GM23248 (cell line): ENCODE results near the gene ACVRL1. TPM values are rescaled to one million over a fixed set of nuclear protein-coding genes. Genes with fewer than 3 reads are reported as not detected.

Source experiments
- DNase-seq: peaks from one replicate; pipeline ENCODE4 v3.0.0-alpha.2; 2015
- H2AFZ ChIP-seq: fragments of 200-600 bp; sonication (generic); 2 replicates; pipeline ENCODE4 v1.6.1; 2016; ENCODE audit warnings: antibody characterized with exemption
- H3F3A ChIP-seq: fragments of 200-600 bp; sonication (generic); 2 replicates; pipeline ENCODE4 v1.6.1; 2016; ENCODE audit warnings: mild to moderate bottlenecking, antibody characterized with exemption, mixed run types; ENCODE audit not compliant: insufficient read depth
- H3K27ac ChIP-seq: fragments of 200-600 bp; sonication (generic); 2 replicates; pipeline ENCODE4 v1.5.1; 2016; ENCODE audit warnings: mild to moderate bottlenecking
- H3K27me3 ChIP-seq: fragments of 200-600 bp; sonication (generic); replicated peaks from 2 replicates; pipeline ENCODE4 v1.6.1; 2016; ENCODE audit warnings: mild to moderate bottlenecking; ENCODE audit not compliant: insufficient read depth
- H3K36me3 ChIP-seq: fragments of 200-600 bp; sonication (generic); 2 replicates; pipeline ENCODE4 v1.6.1; 2016; ENCODE audit warnings: low read depth, mild to moderate bottlenecking
- H3K4me1 ChIP-seq: fragments of 200-600 bp; sonication (generic); 2 replicates; pipeline ENCODE4 v1.6.1; 2016; ENCODE audit warnings: mild to moderate bottlenecking; ENCODE audit not compliant: insufficient read depth
- H3K4me2 ChIP-seq: fragments of 200-600 bp; sonication (generic); one replicate; pipeline ENCODE4 v1.6.1; 2016; ENCODE audit warnings: mild to moderate bottlenecking; ENCODE audit not compliant: unreplicated experiment
- H3K4me3 ChIP-seq: fragments of 200-600 bp; sonication (generic); 2 replicates; pipeline ENCODE4 v1.5.1; 2016; ENCODE audit warnings: mild to moderate bottlenecking
- H3K79me2 ChIP-seq: fragments of 200-600 bp; sonication (generic); 2 replicates; pipeline ENCODE4 v1.6.1; 2016; ENCODE audit warnings: mild to moderate bottlenecking; ENCODE audit not compliant: insufficient read depth
- H3K9ac ChIP-seq: fragments of 200-600 bp; sonication (generic); 2 replicates; pipeline ENCODE4 v1.6.1; 2016; ENCODE audit warnings: mild to moderate bottlenecking
- H3K9me2 ChIP-seq: fragments of 200-600 bp; sonication (generic); 2 replicates; pipeline ENCODE4 v1.6.1; 2016; ENCODE audit warnings: mixed run types, mild to moderate bottlenecking, moderate library complexity; ENCODE audit not compliant: insufficient read depth
- H3K9me3 ChIP-seq: fragments of 200-600 bp; sonication (generic); one replicate; pipeline ENCODE4 v1.6.1; 2017; ENCODE audit warnings: low read depth
- H4K20me1 ChIP-seq: fragments of 200-600 bp; sonication (generic); 2 replicates; pipeline ENCODE4 v1.6.0; 2016; ENCODE audit not compliant: insufficient read depth
- EZH2 ChIP-seq: fragments of 200-600 bp; sonication (generic); IDR thresholded peaks from 2 replicates; pipeline ENCODE4 v1.6.1; 2018; ENCODE audit warnings: antibody characterized with exemption, mild to moderate bottlenecking; ENCODE audit not compliant: insufficient read depth, poor library complexity, severe bottlenecking
- EZH2phosphoT487 ChIP-seq: fragments of 200-600 bp; sonication (generic); IDR thresholded peaks from 2 replicates; pipeline ENCODE4 v1.6.1; 2018; ENCODE audit warnings: antibody characterized with exemption, moderate library complexity, mild to moderate bottlenecking, low read depth; ENCODE audit not compliant: insufficient read depth
- WGBS, 2 experiments: methylation state at CpG; one replicate each; pipeline ENCODE4 v1.1.6; 2015 to 2017; ENCODE audit warnings: low lambda C conversion rate in 2 of 2, low coverage in 1 of 2; ENCODE audit errors: missing lambda C conversion rate in 2 of 2; 5-methylcytosine and 5-hydroxymethylcytosine counted together
- in situ Hi-C: fragments of 300-500 bp; cut with MboI; formaldehyde crosslinking; loops from 2 replicates; pipeline ENCODE4 v1.15.0; 2020
- polyA plus RNA-seq: library from polyadenylated mRNA; unstranded; fragments of >200 nt; fragmentation: Nextera tagmentation; extraction: Ambion mirVana; gene quantifications from 2 replicates; pipeline ENCODE4 v1.2.1, GENCODE V29; 2016
- total RNA-seq: library from RNA; depleted of rRNA; stranded (reverse); fragments of >200 nt; shearing (Covaris generic); gene quantifications from 2 replicates; pipeline ENCODE4 v1.2.3, GENCODE V29; 2014

ACVRL1 gene
- total and polyA plus RNA-seq, 2 experiments from 2014 or later: 19.1 to 114 TPM

DNA sequence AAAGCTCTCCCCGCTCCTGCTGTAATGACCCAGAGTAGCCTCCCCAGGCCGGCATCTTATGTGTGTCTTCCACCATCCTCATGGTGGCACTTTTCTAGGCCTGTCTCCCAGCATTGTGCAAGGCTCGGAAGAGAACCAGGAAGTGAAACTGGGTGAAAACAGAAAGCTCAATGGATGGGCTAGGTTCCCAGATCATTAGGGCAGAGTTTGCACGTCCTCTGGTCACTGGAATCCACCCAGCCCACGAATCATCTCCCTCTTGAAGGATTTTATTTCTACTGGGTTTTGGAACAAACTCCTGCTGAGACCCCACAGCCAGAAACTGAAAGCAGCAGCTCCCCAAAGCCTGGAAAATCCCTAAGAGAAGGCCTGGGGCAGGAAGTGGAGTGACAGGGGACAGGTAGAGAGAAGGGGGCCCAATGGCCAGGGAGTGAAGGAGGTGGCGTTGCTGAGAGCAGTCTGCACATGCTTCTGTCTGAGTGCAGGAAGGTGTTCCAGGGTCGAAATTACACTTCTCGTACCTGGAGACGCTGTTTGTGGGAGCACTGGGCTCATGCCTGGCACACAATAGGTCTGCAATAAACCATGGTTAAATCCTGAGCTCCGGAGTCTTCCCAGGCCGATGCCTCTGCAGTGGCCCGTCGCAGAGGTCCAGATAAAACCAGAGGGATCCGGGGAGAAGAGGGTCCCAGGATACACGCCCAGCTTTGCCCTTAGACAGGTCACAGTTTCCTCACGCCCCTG lies 15.6 kb downstream of the ACVRL1 start:
- DNase-seq: peak; percentile 80
- H3F3A ChIP-seq: peaks cover 6% of the 10 kb centered on the region; the same call in 1 of the 2 replicates
- H3K4me3 ChIP-seq: peak overlapping the region; percentile 52
- H3K9me2 ChIP-seq: no peaks in the 10 kb centered on the region
- peak overlapping the region; percentile 46 for H3K9ac ChIP-seq
- H3K9me3 ChIP-seq: no peaks in the 10 kb centered on the region
- peak overlapping the region; percentile 19 for H3K27ac ChIP-seq
- WGBS, 2 experiments: 18 to 23% methylated on average over 16 of the region's 16 CpGs
- H3K36me3 ChIP-seq: no peaks in the 10 kb centered on the region
- H4K20me1 ChIP-seq: no peaks in the 10 kb centered on the region
- no peaks in the 10 kb centered on the region for H3K27me3 ChIP-seq
- peak overlapping the region; percentile 72 for H2AFZ ChIP-seq
- no peaks in the 10 kb centered on the region for H3K79me2 ChIP-seq
- in situ Hi-C loops: no loop called here
- H3K4me2 ChIP-seq: peak overlapping the region; percentile 71
- H3K4me1 ChIP-seq: peaks cover 16% of the 10 kb centered on the region
- TF ChIP-seq EZH2phosphoT487: no peak
- no peak for TF ChIP-seq EZH2

DNA sequence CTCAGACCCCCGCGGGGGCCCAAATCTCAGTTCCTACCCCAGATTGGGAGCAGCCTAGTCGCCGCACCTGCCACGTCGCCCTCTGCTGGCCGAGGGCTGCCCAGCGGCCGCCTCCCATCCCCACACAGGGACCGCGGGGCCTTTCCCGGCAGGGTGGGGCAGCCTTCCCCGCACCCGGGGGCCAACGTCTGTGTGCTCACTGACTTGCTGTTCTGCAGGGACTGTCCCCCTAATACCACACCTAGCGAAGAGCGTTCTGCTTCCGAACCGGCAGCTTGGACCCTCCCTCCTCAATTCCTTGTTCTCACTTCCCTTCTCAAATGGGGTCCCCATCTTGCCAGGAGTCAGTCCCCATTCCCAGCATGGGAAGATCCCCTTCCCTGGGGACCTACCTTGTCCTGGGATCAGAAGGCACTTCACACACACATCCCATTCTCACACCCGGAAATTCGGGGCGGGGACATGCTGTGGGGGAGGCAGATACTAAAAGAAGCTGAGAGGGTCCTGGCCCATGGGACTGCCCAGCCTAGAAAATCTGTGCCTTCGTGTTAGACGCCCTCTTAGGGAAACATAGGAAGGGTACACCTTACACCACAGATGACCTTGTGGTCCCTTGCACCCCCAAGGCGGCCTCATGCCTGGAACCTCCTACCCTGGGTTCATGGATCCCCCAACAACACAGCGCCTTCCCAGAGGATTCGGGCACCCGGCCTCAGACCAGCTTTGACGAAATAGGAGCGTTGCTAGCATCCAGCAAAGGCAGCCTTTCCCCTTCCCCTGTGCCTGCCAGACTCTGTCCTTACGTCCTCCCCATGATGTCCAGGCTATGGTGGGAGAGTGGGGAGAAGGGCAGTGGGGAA lies 16.4 kb downstream of the ACVRL1 start:
- Histone ChIP-seq H3K36me3 (no peaks in the 10 kb centered on the region), H3K79me2 (no peaks in the 10 kb centered on the region), H4K20me1 (no peaks in the 10 kb centered on the region), H3K4me3 (peak overlapping the region; percentile 52), H3K9ac (peak overlapping the region; percentile 46), H3K27ac (no peak overlapping the region), H3K27me3 (no peaks in the 10 kb centered on the region), H3K4me1 (peaks cover 16% of the 10 kb centered on the region), H3K9me3 (no peaks in the 10 kb centered on the region), H2AFZ (peak overlapping the region; percentile 72), H3F3A (peaks cover 6% of the 10 kb centered on the region; the same call in 1 of the 2 replicates), H3K4me2 (peak overlapping the region; percentile 71), H3K9me2 (no peaks in the 10 kb centered on the region)
- TF ChIP-seq EZH2 (no peak), EZH2phosphoT487 (no peak)
- 9 to 10% methylated on average over 30 to 31 of the region's 31 CpGs for WGBS, 2 experiments
- DNase-seq: peak; percentile 74
- in situ Hi-C loops: no loop called here

DNA sequence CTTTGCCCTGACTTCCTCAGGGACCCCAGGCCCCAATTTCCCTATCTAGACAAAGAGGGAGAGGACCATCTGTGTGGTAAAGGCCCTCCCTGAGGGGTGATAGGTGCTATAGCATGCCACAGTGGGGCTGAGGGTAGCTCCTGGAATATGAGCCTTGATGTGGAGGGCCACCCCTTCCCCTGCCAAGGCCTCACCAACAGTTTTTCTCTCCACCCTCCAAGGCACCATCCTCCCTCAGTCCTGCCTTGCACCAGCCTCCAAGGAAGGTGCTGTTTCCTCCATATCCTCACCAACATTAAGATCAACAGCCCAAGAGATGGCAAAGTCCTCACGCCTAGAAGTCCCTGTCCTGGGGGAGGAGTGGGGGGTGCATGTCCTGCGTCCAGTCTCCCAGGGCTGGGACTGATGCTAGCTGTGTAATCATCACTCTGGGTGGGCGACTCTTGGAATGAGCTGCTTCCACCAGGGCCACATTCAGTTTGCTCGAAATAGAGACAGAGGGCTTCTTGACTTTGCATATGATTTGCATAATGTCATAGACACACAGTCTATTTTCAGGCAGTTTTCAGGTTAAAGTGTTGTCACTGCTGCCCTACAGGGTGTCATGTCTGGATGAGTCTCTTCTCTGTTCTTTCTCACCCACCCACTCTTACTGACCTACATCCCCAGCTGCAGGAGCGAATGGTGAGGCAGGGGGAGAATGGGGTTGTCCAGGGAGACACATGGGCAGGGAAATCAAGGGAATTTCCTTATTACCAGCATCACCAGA lies 17.4 kb downstream of the ACVRL1 start:
- in situ Hi-C loops: no loop called here
- H2AFZ ChIP-seq: no peak overlapping the region

More for the DNA sequence above, 17.4 kb downstream of the ACVRL1 start:
- Histone ChIP-seq H3K27me3 (no peaks in the 10 kb centered on the region), H3F3A (peaks cover 6% of the 10 kb centered on the region; the same call in 1 of the 2 replicates), H3K4me1 (peaks cover 16% of the 10 kb centered on the region), H3K4me3 (no peak overlapping the region), H3K9me2 (no peaks in the 10 kb centered on the region), H3K9ac (no peak overlapping the region), H3K79me2 (no peaks in the 10 kb centered on the region), H3K4me2 (no peak overlapping the region), H3K36me3 (no peaks in the 10 kb centered on the region), H3K9me3 (no peaks in the 10 kb centered on the region), H3K27ac (no peak overlapping the region), H4K20me1 (no peaks in the 10 kb centered on the region)
- DNase-seq: no peak
- WGBS, 2 experiments: 64 to 66% methylated on average over 5 of the region's 5 CpGs
- TF ChIP-seq EZH2phosphoT487 (no peak), EZH2 (no peak)
